ENCODE data around the gene FAM83G.
"Not testable (repeated sequence)": the region's sequence is repeated elsewhere in the genome, so short reads cannot be mapped to it uniquely, and the experiment has no call there.

FAM83G gene

DNA sequence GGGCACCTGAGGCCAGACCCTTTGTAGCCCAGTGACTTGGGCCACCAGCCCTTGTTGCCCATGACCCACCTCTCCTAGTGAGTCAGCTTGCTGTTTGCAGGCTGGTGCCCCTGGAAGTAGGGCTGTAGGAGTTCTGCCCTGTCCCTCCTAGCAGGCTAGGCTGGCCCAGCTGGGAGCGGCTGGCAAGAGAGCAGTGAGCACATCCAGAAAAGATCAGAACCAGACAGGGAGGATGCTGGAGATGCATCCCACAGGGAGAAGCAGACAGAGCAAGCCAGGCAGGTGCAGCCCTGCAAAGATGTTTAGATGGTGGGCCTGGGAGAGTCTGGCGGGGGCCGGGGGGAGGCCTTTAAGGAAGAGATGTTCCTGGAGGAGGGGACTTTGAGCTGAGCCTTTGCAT, 50.2 kb downstream of the FAM83G start:
- no peak for DNase-seq (ENCODE audit: low read depth in 2 of 2)

DNA sequence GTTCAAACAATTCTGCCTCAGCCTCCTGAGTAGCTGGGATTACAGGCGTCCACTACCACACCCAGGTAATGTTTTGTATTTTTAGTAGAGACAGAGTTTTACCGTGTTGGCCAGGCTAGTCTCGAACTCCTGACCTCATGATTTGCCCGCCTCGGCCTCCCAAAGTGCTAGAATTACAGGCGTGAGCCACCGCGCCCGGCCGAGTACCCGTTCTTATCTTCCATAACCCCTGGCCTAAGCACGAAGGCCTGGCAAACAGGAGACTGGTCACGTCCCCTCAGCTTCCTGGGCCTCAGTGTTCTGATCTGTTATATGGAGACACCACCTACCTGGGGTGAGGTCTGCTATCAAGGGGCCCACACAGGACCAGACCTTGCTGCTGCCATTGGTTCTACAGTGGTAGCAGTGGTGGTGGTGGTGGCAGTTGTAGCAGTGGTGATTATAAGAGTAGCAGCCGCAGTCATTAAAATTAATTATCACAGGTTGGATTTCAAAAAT, 51.3 kb downstream of the FAM83G start:
- DNase-seq (ENCODE audit: low read depth in 2 of 2): no peak

DNA sequence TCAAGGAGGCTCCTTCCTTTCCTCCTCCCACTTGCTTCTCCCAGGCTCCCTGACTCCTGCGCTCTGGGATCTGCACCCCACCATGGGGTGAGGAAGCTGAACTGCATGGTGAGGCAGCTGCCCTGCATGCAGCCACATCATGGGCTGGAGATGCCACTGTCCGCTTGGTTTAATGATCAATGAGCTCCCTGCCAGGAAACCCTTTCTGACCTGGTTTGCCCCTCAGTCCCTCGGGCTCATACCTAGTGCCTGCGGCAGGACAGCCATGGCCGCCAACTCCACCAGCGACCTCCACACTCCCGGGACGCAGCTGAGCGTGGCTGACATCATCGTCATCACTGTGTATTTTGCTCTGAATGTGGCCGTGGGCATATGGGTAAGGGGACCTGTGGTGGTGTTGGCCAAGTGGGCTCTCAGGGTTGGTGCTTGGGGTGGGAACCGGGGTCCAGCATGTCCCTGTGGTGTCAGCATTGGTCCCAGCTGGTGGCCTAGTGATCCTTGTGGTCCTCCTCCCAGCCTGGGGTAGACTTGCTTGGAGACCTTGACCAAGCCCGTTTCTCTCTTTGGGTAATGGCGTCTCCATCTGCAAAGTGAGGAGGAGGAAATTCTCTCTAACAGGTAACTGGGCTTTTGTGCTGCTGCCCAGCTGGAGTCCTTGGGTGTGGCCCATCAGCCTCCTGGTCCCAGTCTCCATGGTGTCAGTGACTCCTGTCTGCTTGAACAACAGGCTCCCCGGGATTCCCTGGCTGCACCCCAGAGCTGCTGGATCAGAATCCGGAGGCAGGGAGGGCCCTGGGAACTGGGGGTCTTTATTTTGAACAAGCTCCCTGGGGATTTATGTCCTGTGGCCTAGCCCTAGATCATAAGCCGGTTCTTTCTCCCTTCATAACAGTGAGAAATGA, 52.4 kb downstream of the FAM83G start, which contains the start of gene SLC5A10:
TSS of gene SLC5A10 (plus strand) at position 225 of the 902 bp plus-strand sequence. CDS start at position 266, 41 bp downstream.
- DNase-seq (ENCODE audit: low read depth in 2 of 2): no peak

DNA sequence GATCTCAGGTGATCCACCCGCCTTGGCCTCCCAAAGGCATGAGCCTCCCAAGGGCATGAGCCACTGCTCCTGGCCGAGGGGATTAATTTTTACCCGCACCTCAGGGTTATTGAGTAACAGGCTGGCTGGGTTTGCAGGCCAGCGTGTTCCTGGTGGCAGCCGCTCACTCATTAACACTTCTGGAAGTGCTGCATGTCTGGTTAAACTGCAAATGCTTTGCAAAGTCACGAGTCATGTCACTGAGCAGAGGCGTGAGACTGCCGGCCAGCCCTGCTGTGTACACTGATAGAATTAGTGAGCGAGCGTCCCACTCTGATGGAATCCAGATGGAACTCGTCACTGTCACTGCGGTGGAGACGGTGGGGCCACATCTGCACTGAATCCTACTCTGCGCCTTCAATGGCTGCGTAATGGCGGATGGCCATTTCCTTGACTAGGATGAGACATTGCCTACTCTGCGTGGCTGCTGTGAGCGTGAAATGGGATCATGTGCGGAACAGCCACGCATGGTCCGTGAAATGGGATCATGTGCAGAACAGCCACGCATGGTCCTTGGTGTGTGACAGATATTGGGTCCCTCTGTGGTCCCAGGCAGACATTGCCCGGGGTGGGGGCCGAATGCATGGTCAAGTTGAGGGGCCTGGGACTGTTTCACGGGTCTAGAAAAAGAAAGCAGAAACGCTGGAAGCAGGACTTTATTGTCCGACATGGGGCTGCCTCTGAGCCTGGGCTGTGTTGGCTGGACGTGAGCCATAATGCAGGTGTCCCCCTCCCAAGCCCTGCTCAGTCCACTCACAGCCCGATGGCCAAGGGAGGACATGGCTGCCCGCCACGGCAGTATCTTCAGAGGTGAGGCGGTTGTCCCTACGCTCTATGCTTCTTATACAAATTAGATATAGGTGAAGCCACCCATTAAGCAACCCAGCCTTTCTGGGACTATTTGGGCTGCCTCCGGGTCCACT, 53.3 kb downstream of the FAM83G start:
- DNase-seq (ENCODE audit: low read depth in 2 of 2): no peak

DNA sequence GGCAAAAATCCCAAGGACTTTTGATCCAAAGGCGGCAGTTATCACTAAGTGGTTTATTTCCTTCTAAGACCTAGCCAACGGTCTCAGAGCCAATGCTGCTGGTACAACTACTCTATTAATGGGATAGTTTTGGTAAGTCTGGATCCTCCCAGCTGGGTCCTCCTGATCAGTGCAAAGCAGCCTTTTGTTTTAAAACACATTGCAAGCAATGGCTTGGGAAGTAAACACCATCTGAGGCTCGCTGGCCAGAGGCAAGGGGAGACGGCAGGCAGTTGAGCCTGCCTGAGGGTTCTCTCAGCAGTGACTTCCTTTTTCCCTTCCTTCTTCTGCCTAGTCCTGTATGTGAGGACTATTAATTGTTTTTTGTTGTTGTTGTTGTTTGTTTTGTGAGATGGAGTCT, 54.2 kb downstream of the FAM83G start:
- DNase-seq (ENCODE audit: low read depth in 2 of 2): no peak

DNA sequence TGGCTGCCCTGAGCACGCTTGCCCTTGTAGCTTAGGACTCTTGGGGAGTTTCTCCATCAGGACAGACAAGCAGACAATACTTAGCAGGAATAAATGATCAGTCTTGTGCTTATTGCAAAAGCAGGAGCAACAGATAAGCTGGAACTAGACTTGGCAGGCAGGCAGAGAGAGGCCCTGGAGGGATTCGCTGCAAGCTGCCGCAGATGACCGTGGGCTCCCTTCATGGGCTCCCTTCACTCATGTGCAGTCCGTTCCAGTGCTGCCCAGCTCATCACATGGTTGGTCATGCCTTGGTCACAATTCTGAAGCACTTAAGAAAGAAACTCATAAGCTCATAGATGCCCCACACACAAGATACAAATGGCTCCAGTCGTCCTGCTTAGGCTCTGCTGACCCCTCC, 55.0 kb downstream of the FAM83G start:
- DNase-seq (ENCODE audit: low read depth in 2 of 2): no peak

DNA sequence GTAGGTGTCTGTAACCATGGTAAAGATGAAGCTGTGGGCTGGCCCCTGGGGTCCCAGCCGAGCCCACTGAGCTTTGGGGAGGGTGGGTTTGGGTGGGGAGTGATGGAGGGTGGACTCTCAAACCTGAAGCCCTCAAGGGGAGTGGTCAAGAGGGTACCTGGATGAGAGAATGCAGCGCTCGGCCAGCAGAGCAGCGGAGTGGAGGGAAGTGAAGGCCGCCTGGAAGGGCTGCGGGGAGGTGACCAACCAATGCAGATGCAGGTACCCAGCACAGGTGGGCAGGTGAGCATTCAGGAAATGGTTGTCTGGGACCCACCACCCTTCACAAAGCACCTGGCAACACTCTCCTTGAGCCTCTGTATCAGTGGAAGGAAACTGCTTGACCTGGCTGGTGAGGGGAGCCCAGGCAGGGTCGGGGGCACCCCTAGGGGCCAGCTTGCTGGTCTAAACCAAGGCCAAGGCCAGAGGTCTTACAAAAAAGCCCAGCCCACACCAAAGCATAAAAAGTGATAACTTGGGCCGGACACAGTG, 56.0 kb downstream of the FAM83G start:
- DNase-seq (ENCODE audit: low read depth in 2 of 2): no peak

DNA sequence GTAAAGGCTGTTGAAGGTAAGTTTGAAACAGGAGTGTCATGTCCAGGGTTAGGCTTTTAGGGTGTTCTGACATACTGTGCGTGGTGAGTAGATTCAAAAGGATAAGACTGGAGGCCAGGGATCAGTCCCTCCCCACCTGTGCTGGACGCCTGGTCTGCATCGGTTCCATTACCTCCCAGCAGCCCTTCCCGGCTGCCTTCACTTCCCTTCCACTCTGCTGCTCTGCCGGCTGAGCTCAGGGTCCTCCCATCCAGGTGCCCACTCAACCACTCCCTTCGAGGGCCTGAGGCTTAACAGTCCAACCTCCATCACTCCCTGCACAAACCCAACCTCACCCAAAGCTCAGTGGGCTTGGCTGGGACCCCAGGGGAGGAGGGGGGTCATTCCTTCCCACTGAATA, 56.7 kb downstream of the FAM83G start:
- no peak for DNase-seq (ENCODE audit: low read depth in 2 of 2)

DNA sequence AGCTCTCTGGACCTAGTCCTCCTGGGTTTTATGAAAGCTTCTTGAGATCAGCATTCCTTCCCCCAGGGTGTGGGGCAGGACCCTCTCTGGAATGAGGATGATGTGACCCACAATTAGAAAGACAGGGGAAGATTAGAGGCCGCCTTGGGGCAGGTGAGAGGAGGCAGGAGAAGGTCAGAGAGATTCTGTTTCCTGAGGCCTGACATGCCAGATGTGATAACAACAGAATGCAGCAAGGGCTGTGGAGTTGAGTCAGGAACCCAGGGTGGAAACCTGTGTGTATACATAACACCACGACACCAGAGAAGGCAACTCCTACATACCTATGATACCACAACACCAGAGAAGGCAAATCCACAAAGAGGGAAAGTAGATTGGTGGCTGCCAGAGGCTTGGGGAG, 58.0 kb downstream of the FAM83G start:
- DNase-seq (ENCODE audit: low read depth in 2 of 2): no peak

DNA sequence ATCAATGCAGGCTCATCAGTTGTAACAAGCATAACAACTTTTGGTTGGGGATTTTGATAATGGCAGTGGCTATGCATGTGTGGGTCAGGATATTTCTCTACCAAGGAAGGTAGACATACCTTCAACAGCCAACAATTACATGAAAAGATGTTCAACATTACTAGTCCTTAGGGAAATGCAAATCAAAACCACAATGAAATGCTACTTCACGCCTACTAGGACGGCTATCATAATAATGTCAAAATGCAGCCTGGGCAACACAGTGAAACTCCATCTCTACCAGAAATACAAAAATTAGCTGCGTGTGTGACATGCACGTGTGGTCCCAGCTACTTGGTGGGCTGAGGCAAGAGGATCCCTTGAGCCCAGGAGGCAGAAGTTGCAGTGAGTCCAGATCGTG, 59.9 kb downstream of the FAM83G start:
- DNase-seq (ENCODE audit: low read depth in 2 of 2): no peak

DNA sequence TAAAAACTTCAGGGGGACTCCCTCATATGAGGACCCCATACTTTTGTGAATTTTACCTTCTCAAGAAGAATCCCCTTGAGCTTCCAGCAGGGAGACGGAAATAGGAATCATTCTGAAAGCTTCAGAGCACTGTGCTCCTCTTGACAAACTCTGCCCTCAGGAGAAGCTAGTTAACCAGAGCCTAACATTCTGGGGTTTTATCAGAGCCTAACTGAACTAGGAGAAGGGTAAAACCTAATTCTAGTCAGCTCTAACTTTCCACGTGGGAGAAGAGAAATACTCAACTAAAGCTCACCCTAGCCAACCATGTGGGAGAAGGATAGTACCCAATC, 65.9 kb downstream of the FAM83G start:
- DNase-seq (ENCODE audit: low read depth in 2 of 2): no peak

DNA sequence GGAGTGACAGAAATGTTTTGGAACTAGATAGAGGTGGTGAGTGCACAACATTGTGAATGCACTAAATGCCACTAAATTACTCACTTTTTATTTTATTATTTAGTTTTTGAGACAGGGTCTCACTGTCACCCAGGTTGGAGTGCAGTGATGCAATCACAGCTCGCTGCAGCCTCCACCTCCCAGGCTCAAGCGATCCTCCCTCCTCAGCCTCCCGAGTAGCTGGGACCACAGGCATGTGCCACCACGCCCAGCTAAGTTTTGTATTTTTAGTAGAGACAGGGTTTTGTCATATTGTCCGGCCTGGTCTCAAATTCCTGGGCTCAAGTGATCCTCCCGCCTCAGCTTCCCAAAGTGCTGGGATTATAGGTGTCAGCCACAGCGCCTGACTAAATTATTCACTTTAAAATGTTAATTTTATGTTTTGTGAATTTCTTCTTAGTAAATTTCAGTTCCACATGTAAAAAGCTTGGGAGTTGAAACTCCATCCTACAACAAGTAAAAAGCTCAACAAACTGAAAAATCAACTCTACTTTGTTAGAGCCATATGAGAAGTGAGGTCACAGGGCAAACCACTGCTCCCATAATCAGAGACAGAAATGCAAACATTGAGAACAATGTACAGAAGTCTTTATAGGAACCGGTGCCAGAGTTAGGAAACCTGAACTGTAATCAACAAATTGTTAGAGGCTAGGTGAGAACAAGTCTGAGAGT, 66.4 kb downstream of the FAM83G start:
- no peak for DNase-seq (ENCODE audit: low read depth in 2 of 2)

DNA sequence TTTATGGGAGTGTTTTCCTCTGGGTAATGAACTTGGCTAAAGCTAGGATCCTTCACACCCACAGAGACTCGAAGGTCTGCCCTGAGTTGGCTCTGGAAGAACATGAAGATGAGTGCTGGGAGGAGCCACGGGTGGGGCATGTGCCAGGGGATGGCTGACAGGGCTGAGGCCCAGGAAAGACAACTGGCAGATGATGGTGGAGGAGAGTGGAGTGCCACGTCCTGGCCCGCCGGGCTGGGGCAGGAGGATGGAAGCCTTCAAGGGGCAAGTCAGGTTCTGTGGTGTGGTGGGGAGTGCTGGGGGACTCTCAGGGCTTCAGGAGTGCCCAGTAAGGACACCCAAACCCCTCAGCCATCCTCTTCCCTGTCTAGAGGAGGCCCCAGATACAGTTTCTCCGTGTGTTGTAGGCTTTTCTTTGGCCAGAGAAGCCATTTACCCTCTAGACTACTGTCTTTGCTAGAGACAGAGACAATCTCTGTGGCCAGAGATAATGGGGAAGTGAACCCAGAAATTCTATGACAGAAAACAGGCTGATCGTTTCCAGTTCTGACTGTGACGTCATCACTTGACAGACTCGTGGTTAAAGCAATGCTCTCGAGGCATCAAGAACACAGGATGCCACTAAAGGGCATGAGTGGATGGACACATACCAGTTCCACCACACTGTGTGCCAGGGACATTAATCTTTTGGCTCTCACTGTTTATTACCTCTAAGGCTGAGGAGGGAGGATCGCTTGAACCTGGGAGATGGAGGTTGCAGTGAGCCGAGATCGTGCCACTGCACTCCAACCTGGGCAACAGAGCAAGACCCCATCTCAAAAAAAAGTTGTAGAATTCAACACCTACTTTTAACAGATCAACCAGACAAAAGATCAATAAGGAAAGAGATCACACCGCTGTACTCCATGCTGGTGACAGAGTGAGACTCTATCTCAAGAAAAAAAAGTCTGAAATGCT, 71.2 kb downstream of the FAM83G start:
- no peak for DNase-seq (ENCODE audit: low read depth in 2 of 2)

DNA sequence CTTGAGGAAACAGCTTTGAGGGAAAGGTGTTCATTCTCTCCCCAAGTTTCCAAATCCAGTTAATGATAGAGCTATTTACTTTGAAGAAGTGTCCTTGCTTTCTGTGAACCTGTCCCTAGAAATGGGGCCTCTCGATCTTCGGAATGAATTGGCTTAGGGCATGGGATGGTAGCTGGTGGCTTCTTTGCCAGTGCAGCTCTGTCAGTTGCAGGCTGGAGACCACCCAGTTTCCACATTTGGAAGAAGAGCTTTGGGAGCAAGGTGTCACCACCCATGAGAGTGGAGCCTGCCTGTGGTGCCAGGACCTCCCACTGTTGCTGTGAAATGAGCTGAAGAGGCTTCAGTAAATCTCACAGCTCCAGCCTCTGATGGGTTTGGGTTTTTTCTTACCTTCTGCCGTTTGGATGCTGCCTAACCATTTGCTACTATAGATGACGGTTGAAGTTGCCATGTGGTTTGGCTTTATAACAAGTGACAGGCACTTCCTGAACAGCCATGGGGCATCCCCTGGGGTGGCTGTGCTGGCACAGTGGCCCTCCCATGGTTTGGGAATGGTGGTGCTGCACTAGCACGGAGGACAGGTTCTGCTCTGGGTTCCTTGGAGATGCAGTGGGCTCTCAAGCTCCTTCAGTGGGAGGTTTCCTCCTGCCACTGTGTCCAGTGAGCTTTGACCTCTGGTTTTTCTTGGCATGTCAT, 72.1 kb downstream of the FAM83G start:
- no peak for DNase-seq (ENCODE audit: low read depth in 2 of 2)

DNA sequence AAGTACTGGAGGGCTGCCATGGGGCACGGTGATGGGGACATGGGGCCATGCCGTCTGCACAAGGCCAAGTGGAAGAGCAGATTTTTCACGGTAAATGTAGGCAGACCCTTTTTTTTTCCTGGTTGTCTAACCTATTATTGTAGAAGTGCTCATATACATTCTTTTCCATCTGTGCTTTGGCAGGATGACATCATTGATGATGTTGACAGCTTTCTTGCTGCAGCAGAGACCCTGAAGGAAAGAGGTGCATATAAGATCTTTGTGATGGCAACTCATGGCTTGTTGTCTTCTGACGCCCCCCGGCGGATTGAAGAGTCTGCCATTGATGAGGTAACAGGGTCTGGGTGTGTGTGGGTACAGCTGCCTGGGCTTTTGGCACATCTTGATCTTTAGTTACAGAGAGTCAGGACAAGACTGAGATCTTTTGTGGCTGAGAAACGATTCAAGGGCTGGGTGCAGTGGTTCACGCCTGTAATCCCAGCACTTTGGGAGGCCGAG, 75.9 kb downstream of the FAM83G start:
- no peak for DNase-seq (ENCODE audit: low read depth in 2 of 2)

DNA sequence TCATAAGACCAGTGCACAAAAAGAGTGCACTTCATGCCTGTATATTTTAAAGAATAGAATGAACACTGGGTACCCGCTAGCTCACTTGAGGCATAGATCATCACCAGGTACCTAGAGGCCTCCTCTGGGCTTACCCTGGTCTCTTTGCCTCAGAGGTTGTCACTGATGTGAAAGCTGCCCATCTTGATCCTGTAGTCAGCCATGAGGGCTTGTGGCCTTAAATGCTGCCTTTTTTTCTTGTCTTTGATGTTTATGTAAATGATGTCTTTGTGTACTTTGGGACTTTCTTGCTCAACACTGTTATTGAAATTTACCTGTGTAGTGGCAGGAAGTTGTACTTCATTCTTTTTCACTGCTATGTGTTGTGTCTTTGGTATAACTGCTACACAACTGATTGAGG, 79.4 kb downstream of the FAM83G start:
- DNase-seq (ENCODE audit: low read depth in 2 of 2): no peak

DNA sequence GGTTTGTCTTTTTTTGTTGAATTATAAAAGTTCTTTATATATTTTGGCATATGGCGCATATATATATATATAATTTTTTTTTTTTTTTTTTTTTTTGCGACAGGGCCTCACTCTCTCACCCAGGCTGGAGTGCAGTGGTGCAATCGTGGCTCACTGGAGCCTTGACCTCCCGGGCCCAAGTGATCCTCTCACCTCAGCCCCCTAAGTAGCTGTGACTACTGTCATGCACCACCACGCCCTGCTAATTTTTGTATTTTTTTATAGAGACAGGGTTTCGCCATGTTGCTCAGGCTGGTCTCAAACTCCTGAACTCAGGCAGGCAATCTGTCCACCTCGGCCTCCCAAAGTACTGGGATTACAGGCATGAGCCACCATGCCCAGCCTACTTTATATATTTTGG, 82.0 kb downstream of the FAM83G start:
- DNase-seq (ENCODE audit: low read depth in 2 of 2): not testable (repeated sequence)

DNA sequence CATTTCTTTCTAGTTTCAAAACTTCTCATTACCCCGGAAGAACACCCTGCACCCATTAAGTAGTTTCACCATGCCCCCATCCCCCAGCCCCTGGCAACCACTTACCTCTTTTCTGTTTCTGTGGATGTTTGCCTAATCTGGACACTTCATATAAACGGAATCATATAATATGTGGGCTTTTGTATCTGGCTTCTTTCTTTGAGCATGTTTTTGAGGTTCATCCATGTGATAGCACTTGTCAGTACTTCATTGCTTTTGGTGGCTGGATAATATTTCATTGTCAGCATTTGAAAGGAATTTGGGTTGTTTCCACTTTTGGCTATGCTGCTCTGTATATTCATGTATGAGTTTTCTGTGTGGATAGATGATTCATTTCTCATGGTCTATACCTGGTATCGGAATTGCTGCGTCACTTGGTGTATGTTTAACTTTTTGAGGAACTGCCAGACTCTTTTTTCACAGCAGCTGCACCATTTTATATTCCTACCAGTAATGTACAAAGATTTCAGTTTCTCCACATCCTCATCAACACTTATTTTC, 82.6 kb downstream of the FAM83G start:
- DNase-seq (ENCODE audit: low read depth in 2 of 2): no peak

DNA sequence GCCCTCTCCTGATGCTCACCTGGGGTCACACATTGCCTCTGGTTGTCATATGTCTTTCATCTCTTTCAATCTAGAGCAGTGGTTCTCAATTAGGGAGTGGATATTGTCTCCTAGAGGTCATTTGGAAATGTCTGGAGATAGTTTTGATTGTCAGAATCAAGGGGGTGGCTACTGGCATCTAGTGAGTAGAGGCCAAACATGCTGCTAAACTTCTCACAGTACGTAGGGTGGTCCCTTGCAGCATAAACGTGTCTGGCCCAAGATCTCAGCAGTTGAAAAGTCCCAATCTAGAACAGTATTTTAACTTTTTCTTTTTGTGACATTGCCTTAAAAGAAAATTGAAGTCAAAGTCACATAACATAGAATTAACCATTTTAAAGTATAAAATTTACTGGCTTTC, 83.1 kb downstream of the FAM83G start:
- DNase-seq (ENCODE audit: low read depth in 2 of 2): no peak
